DOHH2 (cell line): ENCODE data around the gene KRTAP5-3.
"Not testable (repeated sequence)": the region's sequence is repeated elsewhere in the genome, so short reads cannot be mapped to it uniquely, and the experiment has no call there.

Experiments used
- H3F3A ChIP-seq: fragments of 200-600 bp; sonication (generic), shearing (Covaris generic); 2 replicates; pipeline ENCODE4 v1.6.0; 2016; ENCODE audit warnings: antibody characterized with exemption, mild to moderate bottlenecking; ENCODE audit not compliant: control insufficient read depth, insufficient read depth
- H3K27ac ChIP-seq: fragments of 200-600 bp; sonication (generic); 2 replicates; pipeline ENCODE4 v1.5.1; 2014; ENCODE audit warnings: low read depth, mild to moderate bottlenecking, low read length, moderate library complexity
- H3K27me3 ChIP-seq: fragments of 200-600 bp; sonication (generic); 2 replicates; pipeline ENCODE4 v1.6.1; 2014; ENCODE audit warnings: mild to moderate bottlenecking, low read length, mixed read lengths; ENCODE audit not compliant: control insufficient read depth
- H3K36me3 ChIP-seq: fragments of 200-600 bp; sonication (generic); 2 replicates; pipeline ENCODE4 v1.6.1; 2014; ENCODE audit warnings: mild to moderate bottlenecking, low read length, moderate library complexity, mixed read lengths; ENCODE audit not compliant: control insufficient read depth
- H3K4me1 ChIP-seq: fragments of 200-600 bp; sonication (generic); 2 replicates; pipeline ENCODE4 v1.6.1; 2014; ENCODE audit warnings: mild to moderate bottlenecking, low read length, mixed read lengths; ENCODE audit not compliant: control insufficient read depth
- H3K4me2 ChIP-seq: fragments of 200-600 bp; sonication (generic); 2 replicates; pipeline ENCODE4 v1.6.0; 2014; ENCODE audit warnings: mild to moderate bottlenecking, low read length, moderate library complexity
- H3K4me3 ChIP-seq: fragments of 200-600 bp; sonication (generic); 2 replicates; pipeline ENCODE4 v1.5.1; 2014; ENCODE audit warnings: mild to moderate bottlenecking, low read length, mixed read lengths
- H3K79me2 ChIP-seq: fragments of 200-600 bp; sonication (generic); 2 replicates; pipeline ENCODE4 v1.6.1; 2014; ENCODE audit warnings: mild to moderate bottlenecking, low read length, mixed read lengths; ENCODE audit not compliant: control insufficient read depth
- H3K9me2 ChIP-seq: fragments of 200-600 bp; sonication (generic); replicated peaks from 2 replicates; pipeline ENCODE4 v1.6.1; 2014; ENCODE audit warnings: mild to moderate bottlenecking, low read length, mixed read lengths; ENCODE audit not compliant: control insufficient read depth
- H3K9me3 ChIP-seq: fragments of 200-600 bp; sonication (generic); 2 replicates; pipeline ENCODE4 v1.6.1; 2014; ENCODE audit warnings: antibody characterized with exemption, low read length, mixed read lengths; ENCODE audit not compliant: control insufficient read depth, insufficient read depth
- H4K20me1 ChIP-seq: fragments of 200-600 bp; sonication (generic); 2 replicates; pipeline ENCODE4 v1.6.0; 2014; ENCODE audit warnings: low read depth, mild to moderate bottlenecking, antibody characterized with exemption, low read length, moderate library complexity; ENCODE audit not compliant: control insufficient read depth, insufficient read depth
- CTCF ChIP-seq: fragments of 200-600 bp; sonication (generic); IDR thresholded peaks from one replicate; pipeline ENCODE4 v1.5.1; 2014; ENCODE audit warnings: antibody characterized with exemption, mild to moderate bottlenecking, low read depth, low read length; ENCODE audit not compliant: poor library complexity, severe bottlenecking
- EZH2phosphoT487 ChIP-seq: fragments of 200-600 bp; sonication (generic); IDR thresholded peaks from 2 replicates; pipeline ENCODE4 v1.6.1; 2017; ENCODE audit warnings: borderline replicate concordance, mild to moderate bottlenecking, antibody characterized with exemption, low read length, moderate library complexity, mixed read lengths

Gene KRTAP5-3

GRCh38 chr11:1582909-1583308, 25.4 kb downstream of the KRTAP5-3 start:
- H3K9me3 ChIP-seq, H3K4me2 ChIP-seq, H3K27me3 ChIP-seq, H3K79me2 ChIP-seq, H3K4me1 ChIP-seq, H3K36me3 ChIP-seq, H3K27ac ChIP-seq, H4K20me1 ChIP-seq, H3K4me3 ChIP-seq, H3F3A ChIP-seq, H3K9me2 ChIP-seq: not testable (repeated sequence)

GRCh38 chr11:1581976-1582375, 26.3 kb downstream of the KRTAP5-3 start:
- H3K9me2 ChIP-seq = no peaks in the 10 kb centered on the region
- H4K20me1 ChIP-seq = no peaks in the 10 kb centered on the region
- no peaks in the 10 kb centered on the region for H3K36me3 ChIP-seq
- no peak overlapping the region for H3K27ac ChIP-seq
- no peaks in the 10 kb centered on the region for H3K4me1 ChIP-seq
- H3K27me3 ChIP-seq = peaks cover 7% of the 10 kb centered on the region; the same call in 1 of the 2 replicates
- no peaks in the 10 kb centered on the region for H3K9me3 ChIP-seq
- TF ChIP-seq CTCF (no peak), EZH2phosphoT487 (no peak)
- no peaks in the 10 kb centered on the region for H3K79me2 ChIP-seq
- H3K4me2 ChIP-seq = no peak overlapping the region
- H3F3A ChIP-seq = no peaks in the 10 kb centered on the region
- no peak overlapping the region for H3K4me3 ChIP-seq

GRCh38 chr11:1576825-1577224, 31.4 kb downstream of the KRTAP5-3 start:
- Histone ChIP-seq H3K9me2 (no peaks in the 10 kb centered on the region), H4K20me1 (no peaks in the 10 kb centered on the region), H3K4me1 (peaks cover 21% of the 10 kb centered on the region), H3K36me3 (no peaks in the 10 kb centered on the region), H3K27ac (no peak overlapping the region), H3K27me3 (peaks cover 30% of the 10 kb centered on the region), H3K4me2 (no peak overlapping the region), H3K9me3 (no peaks in the 10 kb centered on the region), H3K4me3 (no peak overlapping the region), H3K79me2 (no peaks in the 10 kb centered on the region), H3F3A (no peaks in the 10 kb centered on the region)
- no peak for TF ChIP-seq EZH2phosphoT487
- no peak for TF ChIP-seq CTCF

- H3K27ac ChIP-seq, H3K4me2 ChIP-seq, H3K36me3 ChIP-seq, H3K9me3 ChIP-seq, H4K20me1 ChIP-seq, H3K79me2 ChIP-seq, H3F3A ChIP-seq, H3K4me3 ChIP-seq, H3K9me2 ChIP-seq: not testable (repeated sequence)
- peaks cover 28% of the 10 kb centered on the region for H3K4me1 ChIP-seq
- H3K27me3 ChIP-seq = peaks cover 37% of the 10 kb centered on the region
These were observed 32.5 kb downstream of the KRTAP5-3 start for GRCh38 chr11:1575756-1576155.
